ENCODE measurements around the gene MBOAT1.

Gene MBOAT1

GRCh38 chr6:20227350-20227749 is 15.1 kb upstream of the MBOAT1 start:
- Histone ChIP-seq H3K9me3 (ENCODE audit: low read depth, low read length) (no peaks in the 10 kb centered on the region), H3K27ac (no peak overlapping the region), H3K4me3 (no peak overlapping the region), H3K36me3 (ENCODE audit: insufficient read depth, low read length) (no peaks in the 10 kb centered on the region), H3K9ac (ENCODE audit: insufficient read length) (no peak overlapping the region)
- no peak for TF ChIP-seq EZH2 (IDR thresholded peaks at IDR 0.05)
- no peak for TF ChIP-seq POLR2AphosphoS5 (IDR thresholded peaks at IDR 0.05; ENCODE audit: borderline replicate concordance, low read depth, low read length)
- TF ChIP-seq FOXP2 (optimal IDR thresholded peaks at IDR 0.05; ENCODE audit: control extremely low read depth, extremely low read length, insufficient read depth): no peak
- no peak for DNase-seq (ENCODE audit: low read depth, low spot score)

GRCh38 chr6:20223141-20223540 is 10.9 kb upstream of the MBOAT1 start:
- Histone ChIP-seq H3K36me3 (ENCODE audit: insufficient read depth, low read length) (no peaks in the 10 kb centered on the region), H3K4me3 (no peak overlapping the region), H3K9me3 (ENCODE audit: low read depth, low read length) (no peaks in the 10 kb centered on the region), H3K9ac (ENCODE audit: insufficient read length) (no peak overlapping the region), H3K27ac (no peak overlapping the region)
- TF ChIP-seq EZH2 (IDR thresholded peaks at IDR 0.05): no peak
- no peak for TF ChIP-seq POLR2AphosphoS5 (IDR thresholded peaks at IDR 0.05; ENCODE audit: borderline replicate concordance, low read depth, low read length)
- TF ChIP-seq FOXP2 (optimal IDR thresholded peaks at IDR 0.05; ENCODE audit: control extremely low read depth, extremely low read length, insufficient read depth): no peak
- DNase-seq (ENCODE audit: low read depth, low spot score): no peak

- TF ChIP-seq POLR2AphosphoS5 (IDR thresholded peaks at IDR 0.05; ENCODE audit: borderline replicate concordance, low read depth, low read length) (no peak), FOXP2 (optimal IDR thresholded peaks at IDR 0.05; ENCODE audit: control extremely low read depth, extremely low read length, insufficient read depth) (no peak), EZH2 (IDR thresholded peaks at IDR 0.05) (no peak)
- no peak overlapping the region for H3K9ac ChIP-seq (ENCODE audit: insufficient read length)
Measured at GRCh38 chr6:20221421-20221820, 9.2 kb upstream of the MBOAT1 start.

GRCh38 chr6:20220359-20220758 is 8.1 kb upstream of the MBOAT1 start:
- Histone ChIP-seq H3K9ac (ENCODE audit: insufficient read length) (no peak overlapping the region), H3K27ac (no peak overlapping the region), H3K36me3 (ENCODE audit: insufficient read depth, low read length) (no peaks in the 10 kb centered on the region), H3K4me3 (no peak overlapping the region), H3K9me3 (ENCODE audit: low read depth, low read length) (no peaks in the 10 kb centered on the region)
- no peak for DNase-seq (ENCODE audit: low read depth, low spot score)
- TF ChIP-seq FOXP2 (optimal IDR thresholded peaks at IDR 0.05; ENCODE audit: control extremely low read depth, extremely low read length, insufficient read depth) (no peak), POLR2AphosphoS5 (IDR thresholded peaks at IDR 0.05; ENCODE audit: borderline replicate concordance, low read depth, low read length) (no peak), EZH2 (IDR thresholded peaks at IDR 0.05) (no peak)

More at GRCh38 chr6:20221421-20221820, 9.2 kb upstream of the MBOAT1 start:
- Histone ChIP-seq H3K4me3 (no peak overlapping the region), H3K36me3 (ENCODE audit: insufficient read depth, low read length) (no peaks in the 10 kb centered on the region), H3K9me3 (ENCODE audit: low read depth, low read length) (no peaks in the 10 kb centered on the region), H3K27ac (no peak overlapping the region)
- no peak for DNase-seq (ENCODE audit: low read depth, low spot score)

- Histone ChIP-seq H3K9me3 (ENCODE audit: low read depth, low read length) (no peaks in the 10 kb centered on the region), H3K36me3 (ENCODE audit: insufficient read depth, low read length) (no peaks in the 10 kb centered on the region), H3K9ac (ENCODE audit: insufficient read length) (no peak overlapping the region), H3K4me3 (no peak overlapping the region), H3K27ac (no peak overlapping the region)
- TF ChIP-seq EZH2 (IDR thresholded peaks at IDR 0.05): no peak
- no peak for TF ChIP-seq FOXP2 (optimal IDR thresholded peaks at IDR 0.05; ENCODE audit: control extremely low read depth, extremely low read length, insufficient read depth)
- no peak for TF ChIP-seq POLR2AphosphoS5 (IDR thresholded peaks at IDR 0.05; ENCODE audit: borderline replicate concordance, low read depth, low read length)
- no peak for DNase-seq (ENCODE audit: low read depth, low spot score)
Measured at GRCh38 chr6:20217891-20218290, 5.6 kb upstream of the MBOAT1 start.

- H3K9me3 ChIP-seq (ENCODE audit: low read depth, low read length): no peaks in the 10 kb centered on the region
- H3K9ac ChIP-seq (ENCODE audit: insufficient read length): no peak overlapping the region
- H3K4me3 ChIP-seq: no peak overlapping the region
- H3K27ac ChIP-seq: no peak overlapping the region
- no peak for TF ChIP-seq EZH2 (IDR thresholded peaks at IDR 0.05)
- TF ChIP-seq POLR2AphosphoS5 (IDR thresholded peaks at IDR 0.05; ENCODE audit: borderline replicate concordance, low read depth, low read length): no peak
- no peaks in the 10 kb centered on the region for H3K36me3 ChIP-seq (ENCODE audit: insufficient read depth, low read length)
- no peak for DNase-seq (ENCODE audit: low read depth, low spot score)
Measured at GRCh38 chr6:20217324-20217855, 5.1 kb upstream of the MBOAT1 start.

- no peak overlapping the region for H3K4me3 ChIP-seq
- no peaks in the 10 kb centered on the region for H3K9me3 ChIP-seq (ENCODE audit: low read depth, low read length)
Measured at GRCh38 chr6:20215310-20215709, 3.0 kb upstream of the MBOAT1 start.

GRCh38 chr6:20213271-20213798 is 1.1 kb upstream of the MBOAT1 start:
- no peak for TF ChIP-seq FOXP2 (optimal IDR thresholded peaks at IDR 0.05; ENCODE audit: control extremely low read depth, extremely low read length, insufficient read depth)
- no peak for TF ChIP-seq EZH2 (IDR thresholded peaks at IDR 0.05)
- TF ChIP-seq POLR2AphosphoS5 (IDR thresholded peaks at IDR 0.05; ENCODE audit: borderline replicate concordance, low read depth, low read length): no peak
- peak overlapping the region; percentile 77 for H3K9ac ChIP-seq (ENCODE audit: insufficient read length)
- H3K36me3 ChIP-seq (ENCODE audit: insufficient read depth, low read length): no peaks in the 10 kb centered on the region
- peak overlapping the region; percentile 58; the same call in 1 of the 2 replicates for H3K27ac ChIP-seq
- peak overlapping the region; percentile 94 for H3K4me3 ChIP-seq
- no peaks in the 10 kb centered on the region for H3K9me3 ChIP-seq (ENCODE audit: low read depth, low read length)
- no peak for DNase-seq (ENCODE audit: low read depth, low spot score)

More at GRCh38 chr6:20215310-20215709, 3.0 kb upstream of the MBOAT1 start:
- no peak for DNase-seq (ENCODE audit: low read depth, low spot score)
- no peaks in the 10 kb centered on the region for H3K36me3 ChIP-seq (ENCODE audit: insufficient read depth, low read length)
- no peak overlapping the region for H3K9ac ChIP-seq (ENCODE audit: insufficient read length)
- no peak overlapping the region for H3K27ac ChIP-seq
- TF ChIP-seq EZH2 (IDR thresholded peaks at IDR 0.05): no peak
- TF ChIP-seq FOXP2 (optimal IDR thresholded peaks at IDR 0.05; ENCODE audit: control extremely low read depth, extremely low read length, insufficient read depth): no peak
- no peak for TF ChIP-seq POLR2AphosphoS5 (IDR thresholded peaks at IDR 0.05; ENCODE audit: borderline replicate concordance, low read depth, low read length)

GRCh38 chr6:20211941-20212391 is 303 bp downstream of the MBOAT1 start:
- TF ChIP-seq EZH2 (IDR thresholded peaks at IDR 0.05) (no peak), POLR2AphosphoS5 (IDR thresholded peaks at IDR 0.05; ENCODE audit: borderline replicate concordance, low read depth, low read length) (no peak), FOXP2 (optimal IDR thresholded peaks at IDR 0.05; ENCODE audit: control extremely low read depth, extremely low read length, insufficient read depth) (no peak)
- Histone ChIP-seq H3K4me3 (peak overlapping the region; percentile 94), H3K9ac (ENCODE audit: insufficient read length) (peak overlapping the region; percentile 77), H3K27ac (no peak overlapping the region), H3K36me3 (ENCODE audit: insufficient read depth, low read length) (no peaks in the 10 kb centered on the region), H3K9me3 (ENCODE audit: low read depth, low read length) (no peaks in the 10 kb centered on the region)
- DNase-seq (ENCODE audit: low read depth, low spot score): no peak
